Right cardiac atrium (tissue), 5 donors: ENCODE results near the gene SLC39A11. TPM values are rescaled to one million over a fixed set of nuclear protein-coding genes. Genes with fewer than 3 reads are reported as not detected.

ENCODE experiments used
- ATAC-seq, 2 donors: fragments of 200-7000 bp; cut with Tn5 transposase; one replicate each; pipeline versions ENCODE4 v1.8.0 to v1.9.1; 2020; ENCODE audit warnings: moderate library complexity in 2 of 2, mild to moderate bottlenecking in 1 of 2
- DNase-seq, 3 donors: peaks; one replicate each; pipeline ENCODE4 v3.0.0-alpha.2; 2020
- H3K27ac ChIP-seq: one replicate; pipeline ENCODE4 v1.5.1; 2013; ENCODE audit warnings: mild to moderate bottlenecking, low read length, control low read depth, moderate library complexity
- H3K27me3 ChIP-seq: one replicate; pipeline ENCODE4 v1.6.1; 2013; ENCODE audit not compliant: control insufficient read depth, insufficient read depth
- H3K4me1 ChIP-seq: one replicate; pipeline ENCODE4 v1.6.1; 2013; ENCODE audit warnings: low read length; ENCODE audit not compliant: control insufficient read depth, insufficient read depth
- H3K4me3 ChIP-seq: one replicate; pipeline ENCODE4 v1.5.1; 2013; ENCODE audit warnings: low read length, control low read depth
- H3K9me3 ChIP-seq: one replicate; pipeline ENCODE4 v1.6.1; 2013; ENCODE audit warnings: low read length; ENCODE audit not compliant: control insufficient read depth
- WGBS: extraction: QIAGEN DNeasy Blood & Tissue Kit; methylation state at CpG from one replicate; pipeline ENCODE4 v1.1.7; 2013; 5-methylcytosine and 5-hydroxymethylcytosine counted together
- intact Hi-C, 4 donors: fragments of 100-400 bp; cut with DNase I; formaldehyde crosslinking; loops; one replicate each; pipeline versions ENCODE4 v1.11.0 to v1.14.0; 2022 to 2023
- polyA plus RNA-seq: library from polyadenylated mRNA; stranded (reverse); fragments of 200-250 nt; gene quantifications from one replicate; pipeline ENCODE4 v1.2.3, GENCODE V29; 2013
- total RNA-seq, 4 donors: library from RNA; stranded (reverse); fragmentation: NEBNext Ultra II Directional; extraction: Animal tissue kit (Norgen Biotek cat#: 25700); gene quantifications; one replicate each; pipeline ENCODE4 v1.2.1, GENCODE V29; 2021
- donor health status: healthy with polysubstance abuse.
- donor health status: DM: no; HTN: yes; CAD: no.
- donor health status: DM: no; HTN: no; CAD: no.
- donor health status: DM: no; HTN: yes; CAD: no; lungs with severe emphysema.
- donor health status: DM: yes; HTN: yes; CAD: no.

The SLC39A11 gene
- total and polyA plus RNA-seq, 5 donors = 3.2 to 12.6 (median 9.9) TPM

DNA sequence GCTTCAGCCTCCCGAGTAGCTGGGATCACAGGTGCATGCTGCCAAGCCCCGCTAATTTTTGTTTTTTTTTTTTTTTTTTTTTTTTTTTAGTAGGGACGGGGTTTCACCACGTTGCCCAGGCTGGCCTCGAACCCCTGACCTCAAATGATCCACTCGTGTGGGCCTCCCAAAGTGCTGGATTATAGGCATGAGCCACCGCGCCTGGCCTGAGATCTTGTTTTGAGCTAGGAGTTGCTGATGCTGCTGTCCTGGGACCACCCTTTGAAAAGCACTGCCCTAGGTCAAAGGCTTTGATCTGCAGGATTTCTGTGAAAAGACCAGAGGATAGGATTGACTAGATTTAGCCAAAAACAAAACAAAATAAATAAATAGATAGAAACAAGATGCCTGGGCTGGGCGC, 798 bp upstream of the SLC39A11 start:
- intact Hi-C loops = loop anchor here in 1 of 4 donors (10.0 kb wide), 1 partner anchor 108 kb away; no protein-coding TSS in a partner anchor
- DNase-seq (no peak), ATAC-seq (no peak)
- Histone ChIP-seq H3K27me3 (no peaks in the 10 kb centered on the region), H3K4me3 (no peak overlapping the region), H3K4me1 (peaks cover 3% of the 10 kb centered on the region), H3K27ac (no peak overlapping the region), H3K9me3 (no peaks in the 10 kb centered on the region)
- 81% methylated on average over 9 of the region's 9 CpGs for WGBS

DNA sequence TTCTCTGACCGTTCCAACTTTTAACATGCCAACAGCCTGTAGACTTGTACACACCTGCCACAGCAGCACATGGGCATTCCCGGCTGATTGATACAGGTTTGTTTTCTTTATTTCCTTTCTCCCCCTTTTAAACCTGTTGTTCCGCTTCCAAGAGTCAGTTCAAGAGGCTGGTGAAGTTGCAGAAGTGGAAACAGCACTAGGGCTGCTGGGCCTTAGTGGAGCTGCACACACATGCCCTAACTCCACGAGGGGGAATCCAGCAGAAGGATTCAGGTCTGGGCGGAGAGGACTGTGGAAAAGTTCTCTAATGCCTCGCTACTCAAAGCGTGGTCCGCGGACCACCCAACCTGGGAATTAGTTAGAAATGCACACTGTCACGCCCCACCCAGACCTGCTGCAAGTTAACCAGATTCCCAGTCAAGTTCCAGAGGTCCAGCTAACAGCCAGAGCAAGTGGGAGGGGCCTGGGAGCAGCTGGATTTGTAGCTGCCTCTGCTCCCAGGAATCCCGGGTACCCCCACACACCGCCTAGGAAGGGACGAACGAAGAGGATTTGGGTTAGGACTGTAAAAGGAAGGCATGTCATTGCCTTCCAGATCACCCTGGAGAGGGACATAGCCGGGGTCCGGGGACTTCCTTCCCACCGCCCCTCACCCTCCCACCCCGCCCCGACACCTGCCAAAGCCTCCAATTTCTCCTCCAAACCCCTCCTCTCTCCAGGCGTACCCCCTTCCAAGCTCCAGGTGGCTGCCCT, 542 bp downstream of the SLC39A11 start:
- DNase-seq (peak in 2 of 3 donors; percentile 61 to 73), ATAC-seq (peak; percentile 33 to 55)
- Histone ChIP-seq H3K4me3 (peak overlapping the region; percentile 82), H3K4me1 (peaks cover 3% of the 10 kb centered on the region), H3K27me3 (no peaks in the 10 kb centered on the region), H3K9me3 (no peaks in the 10 kb centered on the region), H3K27ac (peak overlapping the region; percentile 33)
- intact Hi-C loops = loop anchor here in 1 of 4 donors (10.0 kb wide), 1 partner anchor 107 kb away; no protein-coding TSS in a partner anchor
- WGBS = 13% methylated on average over 20 of the region's 20 CpGs

DNA sequence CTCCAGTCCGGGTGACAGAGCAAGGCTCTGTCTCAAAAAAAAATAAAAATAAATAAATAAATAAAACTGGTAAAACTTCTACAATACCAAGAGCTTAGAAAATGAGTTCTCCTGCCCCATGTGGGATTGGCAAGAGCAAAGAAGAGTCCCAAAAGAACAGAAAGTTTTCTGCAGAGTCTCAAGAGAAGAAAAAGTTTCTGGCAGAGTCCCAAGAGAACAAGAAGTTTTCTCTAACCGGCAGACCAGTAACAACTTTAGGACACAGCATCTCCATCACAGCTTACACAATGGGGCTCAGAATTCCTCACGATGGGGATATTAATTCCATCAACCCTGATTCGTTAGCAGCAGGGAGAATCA, 1.1 kb downstream of the SLC39A11 start:
- DNase-seq = no peak
- H3K4me3 ChIP-seq = peak overlapping the region; percentile 82
- no peak overlapping the region for H3K27ac ChIP-seq
- 41% methylated on average over 4 of the region's 4 CpGs for WGBS
- H3K4me1 ChIP-seq = peaks cover 3% of the 10 kb centered on the region
- no peaks in the 10 kb centered on the region for H3K27me3 ChIP-seq
- no peak for ATAC-seq
- H3K9me3 ChIP-seq = no peaks in the 10 kb centered on the region
- intact Hi-C loops = loop anchor here in 1 of 4 donors (10.0 kb wide), 1 partner anchor 107 kb away; no protein-coding TSS in a partner anchor

DNA sequence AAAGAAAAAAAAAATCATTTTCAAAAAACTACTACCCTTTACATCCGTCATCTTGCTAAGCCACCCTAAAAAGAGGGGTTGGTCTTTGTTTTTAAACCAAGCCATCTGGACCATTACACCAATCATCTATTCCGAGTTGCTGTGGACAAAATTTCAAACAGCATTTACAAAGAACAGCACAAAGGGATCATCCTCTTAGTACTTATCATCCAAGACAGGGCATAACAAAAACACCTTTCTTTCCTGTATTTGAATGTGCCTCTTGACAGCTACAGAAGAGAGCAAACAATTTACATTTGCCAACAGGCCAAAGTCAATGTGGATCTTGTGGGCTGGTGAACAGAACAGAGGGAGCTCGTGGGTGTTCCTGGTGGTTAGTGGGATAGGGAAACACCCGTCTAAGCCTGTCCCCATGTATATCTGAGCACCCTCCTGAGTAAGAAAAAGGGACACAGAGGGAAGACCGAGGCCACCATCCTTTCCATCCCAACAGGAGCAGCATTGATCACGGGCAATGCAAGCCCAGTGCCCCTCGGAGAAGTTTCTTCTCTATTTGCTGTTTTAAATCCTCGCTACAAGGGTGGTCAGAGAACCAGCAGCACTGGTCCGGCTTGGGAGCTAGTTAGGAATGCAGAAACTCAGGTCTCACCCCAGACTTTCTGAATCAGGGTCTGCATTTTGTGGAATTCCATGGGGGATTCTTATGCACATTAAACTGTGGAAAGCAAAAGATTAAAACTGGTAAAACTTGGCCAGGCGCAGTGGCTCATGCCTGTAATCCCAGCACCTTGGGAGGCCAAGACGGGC, 1.9 kb downstream of the SLC39A11 start:
- DNase-seq (no peak), ATAC-seq (no peak)
- Histone ChIP-seq H3K27me3 (no peaks in the 10 kb centered on the region), H3K27ac (no peak overlapping the region), H3K4me3 (no peak overlapping the region), H3K4me1 (peaks cover 3% of the 10 kb centered on the region), H3K9me3 (no peaks in the 10 kb centered on the region)
- 86% methylated on average over 11 of the region's 11 CpGs for WGBS
- intact Hi-C loops = loop anchor here in 1 of 4 donors (10.0 kb wide), 1 partner anchor 106 kb away; no protein-coding TSS in a partner anchor

DNA sequence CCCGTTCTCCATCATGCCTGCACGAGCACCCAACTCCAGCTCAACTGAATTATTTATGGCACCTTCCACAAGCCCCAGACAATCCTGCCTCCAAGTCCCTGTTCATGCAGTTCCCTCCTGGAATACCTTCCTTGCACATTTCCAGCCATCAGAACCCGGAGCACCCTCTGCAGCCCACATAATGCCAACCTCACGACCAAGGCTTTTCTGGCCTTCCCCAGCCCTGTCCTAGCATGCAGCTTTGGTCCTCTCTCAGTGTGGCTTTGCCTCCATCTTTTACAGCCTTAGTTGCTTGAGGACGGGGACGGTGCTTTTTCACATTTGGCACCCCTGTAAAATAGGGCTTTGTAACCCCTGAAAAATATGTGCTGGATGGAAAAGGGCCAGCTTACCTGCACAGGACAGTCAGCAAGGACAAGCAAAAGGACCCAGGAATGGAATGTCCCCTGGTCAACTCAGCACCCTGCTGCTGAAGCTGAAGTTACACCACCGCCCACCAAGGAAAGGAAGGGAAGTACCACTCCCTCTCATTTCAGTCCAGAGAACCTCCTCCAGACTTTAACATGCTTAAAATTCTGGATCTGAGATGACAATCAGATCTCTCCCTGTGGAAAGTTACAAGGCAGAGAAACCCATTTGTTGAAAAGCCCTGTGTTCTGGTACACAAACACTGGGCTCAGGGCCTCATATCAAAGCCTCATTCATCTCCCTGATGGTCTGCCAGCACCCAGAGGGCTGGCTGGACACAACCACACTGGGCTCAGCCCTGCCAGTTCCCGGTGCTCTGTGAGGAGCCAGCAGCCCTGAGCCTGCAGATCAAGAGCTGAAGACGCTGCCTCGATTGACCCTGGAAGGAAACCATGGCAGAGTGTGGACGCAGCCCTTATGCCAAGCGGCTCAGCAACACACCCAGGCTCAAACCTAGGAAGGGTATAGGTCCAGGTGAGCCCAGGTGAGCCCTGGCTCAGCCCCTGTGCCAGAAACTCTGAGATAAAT, 2.9 kb downstream of the SLC39A11 start:
- intact Hi-C loops = loop anchor here in 1 of 4 donors (10.0 kb wide), 1 partner anchor 105 kb away; no protein-coding TSS in a partner anchor
- Histone ChIP-seq H3K4me1 (peaks cover 3% of the 10 kb centered on the region), H3K4me3 (no peak overlapping the region), H3K9me3 (no peaks in the 10 kb centered on the region), H3K27me3 (no peaks in the 10 kb centered on the region), H3K27ac (no peak overlapping the region)
- ATAC-seq (no peak), DNase-seq (peak in 1 of 3 donors; percentile 58)
- 78% methylated on average over 12 of the region's 12 CpGs for WGBS

DNA sequence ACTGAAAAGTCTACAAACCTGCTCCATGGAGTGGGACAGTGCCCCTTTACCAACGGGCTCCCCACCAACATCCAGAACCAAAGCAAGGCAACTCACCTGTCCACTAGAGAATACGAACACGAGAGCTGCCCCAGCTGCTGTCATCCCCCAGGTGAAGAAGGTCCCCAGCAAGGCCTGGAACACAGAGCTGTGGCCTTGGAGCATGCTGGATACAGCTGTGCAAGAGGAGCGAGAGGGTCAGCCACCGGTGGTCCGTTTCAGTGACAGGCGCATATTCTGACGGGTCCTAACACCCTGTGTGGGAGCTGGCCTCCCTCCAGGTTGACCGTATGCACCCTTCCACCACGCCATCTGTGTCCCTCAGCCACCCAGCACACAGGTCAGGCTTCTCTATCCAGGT, 3.9 kb downstream of the SLC39A11 start:
- Histone ChIP-seq H3K27ac (no peak overlapping the region), H3K4me1 (peaks cover 3% of the 10 kb centered on the region), H3K4me3 (no peak overlapping the region), H3K9me3 (no peaks in the 10 kb centered on the region), H3K27me3 (no peaks in the 10 kb centered on the region)
- WGBS = 91% methylated on average over 10 of the region's 10 CpGs
- ATAC-seq (no peak), DNase-seq (no peak)
- intact Hi-C loops = no loop called here

DNA sequence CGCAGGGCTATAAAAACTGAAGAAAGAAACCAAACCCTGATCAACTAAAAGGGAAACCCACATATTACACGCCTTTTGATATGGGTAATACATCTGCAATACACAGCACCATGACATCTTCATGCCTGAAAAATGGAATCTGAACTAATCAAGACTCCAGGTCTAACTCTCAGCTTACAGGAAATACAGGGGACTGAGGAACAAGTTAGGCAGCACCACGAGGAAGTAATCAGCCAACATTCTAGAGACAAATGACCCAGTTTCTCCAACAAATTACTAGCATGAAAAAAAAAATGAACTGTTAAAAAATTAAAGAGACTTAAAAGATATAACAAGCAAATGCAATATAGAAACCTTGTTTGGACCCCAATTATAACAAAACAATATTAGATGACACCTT, 9.1 kb downstream of the SLC39A11 start:
- Histone ChIP-seq H3K27ac (no peak overlapping the region), H3K27me3 (no peaks in the 10 kb centered on the region), H3K4me1 (peaks cover 1% of the 10 kb centered on the region), H3K9me3 (no peaks in the 10 kb centered on the region), H3K4me3 (no peak overlapping the region)
- DNase-seq (no peak), ATAC-seq (no peak)
- intact Hi-C loops = no loop called here
- 62% methylated on average over 3 of the region's 3 CpGs for WGBS

DNA sequence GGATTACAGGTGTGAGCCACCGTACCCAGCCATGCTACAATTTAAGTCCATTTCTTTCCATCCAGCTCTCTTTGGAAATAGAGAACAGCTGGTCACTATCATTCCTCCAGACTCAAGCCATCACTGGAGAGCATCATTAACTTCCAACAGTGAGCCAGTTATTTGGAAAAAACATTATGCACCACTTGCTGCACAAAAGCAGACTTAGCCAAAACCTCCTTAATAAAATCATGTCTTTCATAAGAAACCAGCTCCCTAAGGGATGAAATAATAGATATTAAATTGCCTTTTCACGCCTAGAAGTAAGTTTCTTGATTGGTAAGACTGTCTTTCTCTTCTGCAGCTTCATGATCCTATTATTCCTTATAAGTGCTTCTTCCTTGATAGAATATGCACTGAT, 17.9 kb downstream of the SLC39A11 start:
- H3K4me3 ChIP-seq = no peak overlapping the region
- H3K27ac ChIP-seq = no peak overlapping the region
- 70% methylated on average over 2 of the region's 2 CpGs for WGBS
- no peaks in the 10 kb centered on the region for H3K4me1 ChIP-seq
- ATAC-seq (no peak), DNase-seq (no peak)
- no peaks in the 10 kb centered on the region for H3K9me3 ChIP-seq
- intact Hi-C loops = no loop called here
- no peaks in the 10 kb centered on the region for H3K27me3 ChIP-seq

DNA sequence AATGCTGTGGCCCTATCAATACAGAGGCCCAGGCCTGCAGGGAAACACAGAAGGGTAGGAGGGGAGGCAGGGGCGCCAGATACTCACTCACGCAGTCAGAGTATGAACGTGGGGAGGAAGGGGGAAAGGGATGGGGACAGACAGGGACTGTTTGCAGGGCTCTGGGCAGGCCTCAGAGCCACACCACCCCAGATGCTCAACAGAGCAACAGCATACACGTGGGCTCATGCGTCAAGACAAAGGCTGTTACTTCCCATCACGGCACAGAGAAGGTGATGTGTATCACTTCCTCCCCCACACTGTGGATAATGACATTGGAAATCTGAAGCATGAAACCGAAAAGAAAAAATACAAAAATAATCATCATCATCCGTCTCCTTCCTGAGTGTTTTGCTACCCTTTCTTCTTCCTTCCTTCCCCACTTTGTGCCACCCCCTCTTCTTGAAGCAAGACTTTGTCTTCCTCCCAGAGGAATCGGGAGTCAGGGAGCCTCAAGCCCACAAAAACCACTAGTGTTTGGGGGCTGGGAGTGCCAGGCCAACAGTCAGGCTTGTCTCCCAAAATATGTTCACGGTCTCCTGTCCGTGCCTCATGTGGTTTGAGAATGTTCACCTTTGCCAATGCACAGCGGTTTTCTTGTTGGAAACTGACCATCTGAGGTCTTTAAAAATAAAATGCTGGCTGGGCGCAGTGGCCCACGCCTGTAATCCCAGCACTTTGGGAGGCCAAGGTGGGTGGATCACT, 20.1 kb downstream of the SLC39A11 start:
- 78% methylated on average over 14 of the region's 14 CpGs for WGBS
- no peaks in the 10 kb centered on the region for H3K9me3 ChIP-seq
- no peak overlapping the region for H3K27ac ChIP-seq
- no peak overlapping the region for H3K4me3 ChIP-seq
- DNase-seq = no peak
- H3K4me1 ChIP-seq = peaks cover 2% of the 10 kb centered on the region
- no peaks in the 10 kb centered on the region for H3K27me3 ChIP-seq
- ATAC-seq = no peak
- intact Hi-C loops = no loop called here
